Mononuclear cell (primary cell): ENCODE measurements around the gene PPP2R5C. TPM values are rescaled to one million over a fixed set of nuclear protein-coding genes. Genes with fewer than 3 reads are reported as not detected.

Source experiments
- H3K27me3 ChIP-seq: 2 replicates; pipeline ENCODE4 v1.6.0; 2011; ENCODE audit warnings: low read length, control low read depth; ENCODE audit not compliant: insufficient read depth
- H3K4me1 ChIP-seq: 2 replicates; pipeline ENCODE4 v1.5.1; 2011; ENCODE audit warnings: mild to moderate bottlenecking, low read length, control low read depth; ENCODE audit not compliant: insufficient read depth
- H3K4me3 ChIP-seq: 2 replicates; pipeline ENCODE4 v1.5.1; 2011; ENCODE audit warnings: mild to moderate bottlenecking, low read length, moderate library complexity
- H3K9me3 ChIP-seq: 2 replicates; pipeline ENCODE4 v1.5.1; 2011; ENCODE audit warnings: low read depth, mild to moderate bottlenecking, control low read depth, low read length
- total RNA-seq: library from RNA; depleted of rRNA; stranded (reverse); fragments of >200 nt; gene quantifications from one replicate; pipeline ENCODE4 v1.2.3, GENCODE V29; 2012

The PPP2R5C gene
- total RNA-seq, 1 donor, result 466 TPM

DNA sequence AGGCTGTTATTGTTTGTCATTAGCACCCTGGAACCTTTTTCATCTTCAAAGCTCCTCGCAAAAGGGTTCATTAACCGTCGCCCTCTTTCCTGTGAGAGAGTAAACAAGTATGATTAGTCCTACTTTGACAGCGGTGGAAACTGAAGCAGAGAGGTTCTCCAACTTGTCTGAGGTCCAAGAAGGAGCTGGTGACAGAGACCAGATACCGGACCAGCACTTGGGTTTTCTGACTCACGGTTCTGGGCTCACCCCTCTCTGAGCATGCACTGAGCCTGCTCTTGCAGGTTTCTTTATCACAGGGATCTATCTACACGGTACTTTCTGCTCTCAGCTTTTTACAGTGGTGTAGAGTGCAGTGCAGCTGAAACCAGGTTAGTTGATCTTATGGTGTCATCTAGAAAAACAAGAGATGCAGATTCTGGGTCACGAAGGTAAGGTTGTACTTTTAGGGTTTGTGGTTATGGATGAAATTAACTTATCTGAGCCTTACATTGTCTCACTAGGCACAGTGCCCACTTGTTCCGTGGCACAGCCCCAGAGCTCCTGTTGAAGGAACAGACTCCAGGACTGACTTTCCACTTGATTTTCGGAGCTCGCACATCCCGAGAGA lies 62.1 kb downstream of the PPP2R5C start:
- Histone ChIP-seq H3K4me3 (peak overlapping the region; percentile 35), H3K9me3 (no peaks in the 10 kb centered on the region), H3K4me1 (peaks cover 73% of the 10 kb centered on the region), H3K27me3 (no peaks in the 10 kb centered on the region)

DNA sequence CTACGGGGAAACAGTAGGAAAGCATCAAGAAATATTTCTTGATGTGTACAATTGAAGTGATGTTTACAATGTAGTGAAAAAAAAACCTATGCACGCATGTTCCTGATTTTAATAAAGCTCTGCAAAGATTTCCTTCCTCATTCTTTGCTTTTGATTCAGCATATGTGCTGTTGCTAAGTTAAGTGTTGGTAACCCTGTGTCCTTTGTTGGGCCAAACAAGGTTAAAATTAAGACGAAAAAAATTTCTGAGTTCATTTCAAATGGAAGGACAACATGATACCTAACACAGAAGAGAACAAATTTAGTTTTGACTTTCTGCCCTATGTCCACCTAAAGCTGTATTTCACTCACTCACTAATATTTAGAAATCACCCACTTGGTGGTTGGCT lies 62.8 kb downstream of the PPP2R5C start:
- Histone ChIP-seq H3K9me3 (no peaks in the 10 kb centered on the region), H3K27me3 (no peaks in the 10 kb centered on the region), H3K4me3 (peak overlapping the region; percentile 35), H3K4me1 (peaks cover 74% of the 10 kb centered on the region)

DNA sequence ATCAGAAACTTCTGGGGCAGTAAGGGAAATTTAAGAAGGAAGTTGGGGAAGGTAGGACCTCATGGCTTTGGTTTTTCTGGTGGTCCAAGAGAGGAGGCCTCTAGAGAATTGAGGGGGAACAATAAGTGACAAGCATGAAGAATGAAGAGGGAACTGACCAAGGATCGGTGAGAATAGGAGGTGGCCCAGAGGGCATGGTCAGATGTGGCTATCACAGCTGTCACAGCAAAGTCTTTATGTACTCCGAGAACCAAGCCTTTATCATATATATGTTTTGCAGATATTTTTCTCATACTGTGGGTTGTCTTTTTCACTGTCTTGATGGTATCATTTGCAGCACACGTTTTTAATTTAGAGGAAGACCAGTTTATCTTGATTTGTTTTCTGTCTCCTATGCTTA lies 64.3 kb downstream of the PPP2R5C start:
- Histone ChIP-seq H3K9me3 (no peaks in the 10 kb centered on the region), H3K27me3 (no peaks in the 10 kb centered on the region), H3K4me3 (peak overlapping the region; percentile 25), H3K4me1 (peaks cover 73% of the 10 kb centered on the region)

DNA sequence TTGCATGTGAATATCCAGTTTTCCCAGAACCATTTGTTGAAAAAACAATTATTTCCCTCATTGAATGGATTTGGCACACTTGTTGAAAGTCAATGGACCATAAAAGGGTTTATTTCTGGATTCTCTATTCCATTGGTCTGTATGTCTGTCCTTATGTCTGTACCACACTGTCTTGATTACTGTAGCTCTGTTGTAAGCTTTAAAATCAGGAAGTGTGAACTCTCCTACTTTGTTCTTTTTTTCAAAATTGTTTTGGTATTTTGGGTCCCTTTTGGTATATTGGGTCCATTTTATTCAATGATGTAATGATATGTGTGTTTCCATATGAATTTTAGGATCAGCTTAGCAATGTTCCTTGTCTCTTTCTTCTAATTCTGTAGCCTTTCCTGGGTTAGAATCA lies 64.8 kb downstream of the PPP2R5C start:
- H3K9me3 ChIP-seq, result no peaks in the 10 kb centered on the region
- peaks cover 70% of the 10 kb centered on the region for H3K4me1 ChIP-seq
- H3K4me3 ChIP-seq, result no peak overlapping the region
- no peaks in the 10 kb centered on the region for H3K27me3 ChIP-seq

DNA sequence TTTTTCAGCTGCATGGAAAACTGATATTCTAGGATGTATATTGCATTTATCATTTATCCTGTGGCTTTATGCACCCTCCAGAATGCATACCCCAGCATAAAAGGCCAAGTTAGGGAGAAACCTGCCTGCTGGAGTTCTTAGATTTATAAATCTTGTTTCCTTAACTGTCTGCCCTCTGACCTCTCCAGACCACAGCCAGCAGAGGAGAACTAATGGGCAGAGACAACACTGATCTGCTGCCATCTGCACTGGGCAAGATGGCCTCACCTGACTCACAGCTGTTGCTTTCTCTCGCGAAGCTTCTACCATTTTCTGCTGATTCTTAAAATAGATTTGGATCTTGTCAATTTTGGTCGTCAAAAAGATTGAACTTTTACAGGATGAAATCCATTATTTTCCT lies 65.8 kb downstream of the PPP2R5C start:
- no peak overlapping the region for H3K4me3 ChIP-seq
- peaks cover 67% of the 10 kb centered on the region for H3K4me1 ChIP-seq
- no peaks in the 10 kb centered on the region for H3K27me3 ChIP-seq
- H3K9me3 ChIP-seq, result no peaks in the 10 kb centered on the region

DNA sequence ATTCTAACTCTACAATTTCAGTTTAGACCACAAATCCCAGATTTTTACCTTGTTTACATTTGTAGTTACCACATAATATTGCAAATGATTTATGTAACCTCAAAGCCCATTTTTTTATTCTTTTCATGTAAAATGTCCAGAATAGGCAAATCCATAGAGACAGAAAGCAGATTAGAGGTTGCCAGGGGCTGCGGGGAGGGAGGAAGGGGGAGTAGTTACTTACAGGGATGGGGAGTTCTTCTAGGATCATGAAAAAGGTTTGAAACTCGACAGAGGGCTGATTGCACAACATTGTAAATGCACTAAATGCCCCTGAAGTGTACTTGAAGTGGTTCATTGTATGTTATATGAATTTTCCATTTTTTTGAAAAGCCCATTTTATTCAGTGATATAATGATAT lies 66.5 kb downstream of the PPP2R5C start:
- H3K4me3 ChIP-seq, result no peak overlapping the region
- no peaks in the 10 kb centered on the region for H3K27me3 ChIP-seq
- peaks cover 74% of the 10 kb centered on the region for H3K4me1 ChIP-seq

DNA sequence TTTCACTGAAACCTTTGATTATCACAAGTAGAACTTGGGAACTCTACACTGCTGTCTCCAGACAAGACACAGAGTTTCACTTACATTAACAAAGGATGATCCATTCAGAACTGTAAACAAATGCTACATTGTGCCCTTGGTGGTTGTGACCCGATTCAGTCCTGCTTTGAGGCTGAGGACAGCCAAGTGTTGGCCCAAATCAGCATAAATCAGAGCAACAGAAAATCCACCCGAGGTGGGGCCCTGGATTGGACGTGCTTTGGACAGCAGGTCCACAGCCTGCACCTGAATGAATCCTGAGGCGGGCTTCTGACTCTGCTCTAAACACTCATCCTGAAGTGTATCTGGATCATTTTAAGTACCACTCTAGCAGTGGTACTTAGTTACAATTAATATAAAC lies 68.8 kb downstream of the PPP2R5C start:
- no peaks in the 10 kb centered on the region for H3K9me3 ChIP-seq
- peaks cover 69% of the 10 kb centered on the region for H3K4me1 ChIP-seq
- no peaks in the 10 kb centered on the region for H3K27me3 ChIP-seq
- H3K4me3 ChIP-seq, result no peak overlapping the region

More for the DNA sequence above, 66.5 kb downstream of the PPP2R5C start:
- H3K9me3 ChIP-seq, result no peaks in the 10 kb centered on the region

DNA sequence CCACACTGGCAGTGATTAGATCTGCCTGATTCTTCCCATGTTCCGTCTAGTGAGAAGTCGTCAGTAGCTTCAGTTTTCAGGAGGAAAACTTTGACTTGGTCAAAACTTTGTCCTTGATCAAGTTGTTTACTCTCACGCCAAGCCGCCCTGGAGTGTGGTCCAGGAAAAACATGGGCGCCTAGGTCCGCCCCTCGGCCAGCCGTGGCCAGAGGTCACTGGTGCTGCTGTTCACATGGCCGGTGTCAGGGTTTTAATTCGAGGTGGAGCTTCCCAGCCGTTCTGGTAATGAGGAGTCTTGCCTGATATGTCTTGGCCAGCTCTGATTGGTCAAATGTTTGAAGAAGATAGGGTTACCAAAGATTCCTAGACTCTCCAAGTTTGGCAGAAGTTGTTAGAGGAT lies 71.5 kb downstream of the PPP2R5C start:
- no peaks in the 10 kb centered on the region for H3K27me3 ChIP-seq
- H3K4me3 ChIP-seq, result no peak overlapping the region
- H3K4me1 ChIP-seq, result peaks cover 61% of the 10 kb centered on the region

DNA sequence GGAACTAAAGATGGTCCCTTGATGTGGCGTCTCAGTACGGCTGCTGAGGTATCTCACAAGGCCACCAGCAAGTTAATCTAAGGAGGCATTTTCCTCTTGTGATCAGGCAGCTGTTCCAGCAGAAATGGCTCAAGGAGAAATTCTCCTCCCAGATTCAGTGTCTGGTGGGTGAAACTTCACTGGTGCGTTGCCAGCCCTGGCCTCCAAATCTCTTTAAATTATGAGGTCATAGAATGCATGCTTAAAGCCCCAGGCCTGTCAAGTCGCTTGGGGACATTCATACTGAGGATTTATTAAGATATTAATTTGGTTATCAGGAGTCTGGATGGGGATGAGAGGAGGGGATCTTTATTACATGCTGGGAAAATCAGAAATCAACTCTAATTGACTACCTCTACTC lies 72.9 kb downstream of the PPP2R5C start:
- Histone ChIP-seq H3K4me1 (peaks cover 63% of the 10 kb centered on the region), H3K27me3 (no peaks in the 10 kb centered on the region), H3K9me3 (no peaks in the 10 kb centered on the region), H3K4me3 (no peak overlapping the region)

More for the DNA sequence above, 71.5 kb downstream of the PPP2R5C start:
- no peaks in the 10 kb centered on the region for H3K9me3 ChIP-seq

DNA sequence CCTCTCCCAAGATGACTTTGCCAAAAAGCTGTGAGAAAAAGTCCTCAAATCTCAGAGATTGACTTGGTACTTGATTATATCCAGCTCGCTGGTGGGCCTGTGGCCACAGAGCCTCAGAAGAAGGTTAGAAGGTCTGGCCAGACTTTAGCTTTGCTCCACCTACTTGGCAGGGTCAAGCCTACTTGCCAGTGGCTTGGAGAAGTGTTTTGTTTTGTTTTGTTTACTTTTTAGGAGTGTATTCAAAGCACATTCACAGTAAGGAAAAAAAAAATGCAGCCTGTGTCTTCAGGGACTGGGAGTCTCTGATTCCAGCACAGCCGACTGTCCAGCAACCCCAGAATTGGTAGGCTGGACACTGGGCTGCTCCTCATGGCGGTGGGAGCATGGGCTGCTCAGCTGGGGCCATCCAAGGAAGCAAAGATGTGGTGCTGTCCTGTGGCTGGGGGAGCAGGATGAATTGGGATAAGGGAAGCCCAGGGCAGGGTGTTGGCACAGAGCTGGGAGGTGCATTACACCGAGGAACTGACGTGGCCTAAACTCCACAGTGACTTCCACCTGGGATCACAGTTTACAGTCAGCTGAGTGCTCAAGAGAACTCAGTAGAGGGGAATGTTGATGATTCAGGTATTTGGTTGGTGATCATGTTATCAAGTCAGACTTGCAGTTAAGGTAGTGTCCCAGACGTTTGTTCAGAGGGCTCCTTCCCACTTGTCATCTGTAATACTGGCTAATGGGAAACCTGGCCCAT lies 73.5 kb downstream of the PPP2R5C start:
- peaks cover 62% of the 10 kb centered on the region for H3K4me1 ChIP-seq
- no peak overlapping the region for H3K4me3 ChIP-seq
- H3K27me3 ChIP-seq, result no peaks in the 10 kb centered on the region
- H3K9me3 ChIP-seq, result no peaks in the 10 kb centered on the region

DNA sequence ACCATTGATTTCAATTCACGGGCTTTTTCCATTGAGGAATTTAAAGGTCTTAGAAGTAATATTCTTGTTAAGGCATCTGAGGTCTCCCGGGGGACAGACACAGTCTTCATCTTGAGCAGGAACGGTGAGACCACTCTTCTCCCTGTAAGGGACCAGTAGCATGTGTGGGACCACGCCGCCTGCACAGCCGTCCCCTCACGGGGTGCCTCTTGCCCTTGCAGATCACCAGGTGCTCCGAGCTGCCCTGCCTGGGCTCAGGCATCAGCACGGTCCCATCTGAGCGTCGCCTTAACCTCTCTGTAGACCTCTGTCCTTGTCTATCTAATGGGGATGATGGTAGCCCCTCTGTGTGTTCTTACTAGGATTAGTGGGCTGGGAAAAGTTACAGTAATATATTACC lies 74.1 kb downstream of the PPP2R5C start:
- Histone ChIP-seq H3K27me3 (no peaks in the 10 kb centered on the region), H3K4me1 (peaks cover 62% of the 10 kb centered on the region), H3K9me3 (no peaks in the 10 kb centered on the region), H3K4me3 (no peak overlapping the region)

DNA sequence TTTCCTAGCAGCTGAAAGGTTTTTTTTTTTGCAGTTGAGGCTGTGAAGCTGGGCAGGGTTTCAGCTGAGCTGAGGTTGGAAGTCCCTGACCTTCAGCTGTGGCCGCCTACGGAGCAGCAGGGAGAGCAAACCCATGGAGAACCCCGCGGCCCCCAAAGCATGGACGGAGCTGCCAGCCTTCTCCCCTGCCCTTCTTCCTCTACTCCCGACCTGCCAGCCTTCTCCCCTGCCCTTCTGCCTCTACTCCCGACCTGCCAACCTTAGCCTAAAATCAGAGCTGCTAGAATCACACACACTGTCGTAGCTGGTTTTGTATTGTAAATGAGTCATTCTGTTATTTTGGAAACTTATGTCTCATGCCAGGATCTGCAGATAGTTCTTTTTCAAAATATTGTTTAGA lies 74.6 kb downstream of the PPP2R5C start:
- Histone ChIP-seq H3K9me3 (no peaks in the 10 kb centered on the region), H3K27me3 (no peaks in the 10 kb centered on the region), H3K4me1 (peaks cover 62% of the 10 kb centered on the region), H3K4me3 (no peak overlapping the region)

DNA sequence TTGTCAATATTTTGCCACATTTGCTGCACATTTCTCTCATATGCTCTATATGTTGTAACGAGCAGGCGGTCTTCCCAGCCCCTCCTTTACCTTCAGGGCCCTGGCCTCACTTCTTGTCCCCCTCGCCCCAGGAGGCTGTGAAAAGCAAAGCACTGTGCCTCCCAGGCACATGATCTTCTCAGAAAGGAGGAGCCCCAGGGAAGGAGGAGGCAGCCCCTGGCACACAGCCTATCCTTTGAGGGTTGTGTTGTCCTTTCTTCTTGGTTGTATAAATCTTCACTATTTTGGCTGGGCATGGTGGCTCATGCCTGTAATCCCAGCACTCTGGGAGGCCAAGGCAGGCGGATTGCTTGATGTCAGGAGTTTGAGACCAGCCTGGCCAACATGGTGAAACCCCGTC lies 77.0 kb downstream of the PPP2R5C start:
- H3K4me3 ChIP-seq, result no peak overlapping the region

DNA sequence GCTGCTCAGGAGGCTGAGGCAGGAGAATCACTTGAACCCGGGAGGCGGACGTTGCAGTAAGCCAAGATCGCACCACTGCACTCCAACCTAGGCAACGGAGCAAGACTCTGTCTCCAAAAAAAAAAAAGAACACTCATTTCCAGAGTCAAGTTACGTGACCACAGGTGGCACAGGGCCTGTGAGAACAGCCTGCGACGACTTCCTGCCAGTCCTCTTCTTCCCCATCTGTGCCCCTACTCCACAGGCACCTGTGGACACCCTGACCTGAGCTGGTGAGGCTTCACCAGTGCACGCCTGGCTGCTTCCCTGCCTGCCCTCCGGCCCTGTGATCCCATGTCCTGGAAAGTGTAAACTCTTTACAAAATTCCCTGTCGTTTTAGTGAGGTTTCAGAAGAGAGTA lies 77.7 kb downstream of the PPP2R5C start:
- no peak overlapping the region for H3K4me3 ChIP-seq
- peaks cover 65% of the 10 kb centered on the region for H3K4me1 ChIP-seq
- no peaks in the 10 kb centered on the region for H3K9me3 ChIP-seq
- no peaks in the 10 kb centered on the region for H3K27me3 ChIP-seq

More for the DNA sequence above, 77.0 kb downstream of the PPP2R5C start:
- Histone ChIP-seq H3K9me3 (no peaks in the 10 kb centered on the region), H3K27me3 (no peaks in the 10 kb centered on the region), H3K4me1 (peaks cover 64% of the 10 kb centered on the region)

DNA sequence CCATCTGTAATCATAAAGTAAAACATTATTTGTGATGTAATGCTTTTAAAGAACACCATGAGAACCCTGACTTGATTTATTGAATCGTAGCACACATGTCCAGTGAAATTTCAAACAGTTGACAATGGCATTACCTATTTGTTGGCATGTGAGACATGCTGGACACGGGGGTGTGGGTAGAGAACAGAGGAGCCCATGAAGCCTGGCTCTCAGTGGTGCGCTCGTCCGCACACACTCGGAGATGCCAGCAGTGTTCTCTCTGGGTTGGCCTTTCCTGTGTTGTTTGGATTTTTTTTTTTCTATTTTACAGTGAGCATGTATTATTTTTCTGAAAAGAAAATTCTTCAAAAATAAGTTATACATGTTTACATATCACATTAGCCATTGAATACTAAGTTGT lies 78.2 kb downstream of the PPP2R5C start:
- H3K9me3 ChIP-seq, result no peaks in the 10 kb centered on the region
- H3K4me3 ChIP-seq, result no peak overlapping the region
- peaks cover 65% of the 10 kb centered on the region for H3K4me1 ChIP-seq
- no peaks in the 10 kb centered on the region for H3K27me3 ChIP-seq
